ENCODE data around the gene DAD1.
A peak's percentile ranks its signal among the peaks of the same experiment; 100 is the strongest.
"Not testable (repeated sequence)": the region's sequence is repeated elsewhere in the genome, so short reads cannot be mapped to it uniquely, and the experiment has no call there.

Gene DAD1

GRCh38 chr14:22566845-22567244, 22.2 kb downstream of the DAD1 start:
- no peak for DNase-seq

DNA sequence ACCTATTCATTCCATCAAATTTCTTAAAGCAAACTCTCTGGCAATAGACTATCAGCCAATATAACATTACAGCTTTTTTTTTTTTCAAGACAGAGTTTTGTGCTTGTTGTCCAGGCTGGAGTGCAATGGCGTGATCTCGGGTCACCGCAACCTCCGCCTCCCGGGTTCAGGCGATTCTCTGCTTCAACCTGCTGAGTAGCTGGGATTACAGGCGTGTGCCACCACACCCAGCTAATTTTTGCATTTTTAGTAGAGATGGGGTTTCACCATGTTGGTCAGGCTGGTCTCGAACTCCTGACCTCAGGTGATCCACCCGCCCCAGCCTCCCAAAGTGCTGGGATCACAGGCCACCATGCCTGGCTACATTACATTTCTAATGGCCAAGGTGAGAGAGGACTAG, 22.8 kb downstream of the DAD1 start:
- DNase-seq = not testable (repeated sequence)

DNA sequence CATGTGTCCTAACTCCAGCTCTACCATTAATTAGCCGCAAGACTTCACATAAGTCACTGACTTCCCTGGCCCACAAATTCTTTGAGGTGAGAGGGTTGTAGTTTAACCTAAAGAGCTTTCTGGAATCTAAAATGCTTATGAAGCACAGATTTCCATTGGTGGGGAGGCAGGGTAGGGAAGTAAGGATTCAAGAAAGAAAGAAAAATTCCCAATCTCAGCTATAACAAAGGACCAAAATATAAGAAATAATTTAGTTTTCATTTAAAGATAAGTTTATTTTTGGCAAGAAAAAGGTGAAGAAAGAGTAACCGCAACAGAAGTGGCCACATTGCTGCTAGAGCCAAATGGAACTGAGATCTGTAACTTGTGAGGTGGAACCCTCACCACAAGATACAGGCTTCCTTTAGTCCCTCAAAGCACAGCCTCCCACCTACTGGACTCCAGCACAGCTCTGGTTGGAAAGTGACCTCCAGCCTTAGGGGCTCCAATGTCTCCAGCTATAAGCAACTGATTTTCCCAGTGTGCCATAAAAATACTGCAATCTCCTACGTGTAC, 23.6 kb downstream of the DAD1 start:
- DNase-seq = no peak

DNA sequence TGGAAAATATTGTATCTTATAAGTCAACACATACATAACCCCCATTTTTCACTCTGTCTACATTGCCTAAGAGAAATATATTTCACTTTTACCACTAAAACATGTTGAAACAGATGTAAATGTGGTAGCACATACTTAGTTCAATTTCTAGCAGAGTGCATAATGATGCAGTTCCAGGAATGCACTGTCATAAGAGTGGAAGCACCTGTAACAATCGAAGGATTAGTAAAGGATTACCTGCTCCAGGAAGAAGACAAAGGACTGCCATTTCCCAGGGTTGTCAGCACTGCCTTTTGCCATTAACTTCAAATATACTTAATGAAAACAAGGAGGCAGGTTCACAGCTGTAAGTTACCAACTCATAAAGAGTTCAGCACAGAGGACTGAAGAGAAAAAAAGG, 24.6 kb downstream of the DAD1 start:
- no peak for DNase-seq

DNA sequence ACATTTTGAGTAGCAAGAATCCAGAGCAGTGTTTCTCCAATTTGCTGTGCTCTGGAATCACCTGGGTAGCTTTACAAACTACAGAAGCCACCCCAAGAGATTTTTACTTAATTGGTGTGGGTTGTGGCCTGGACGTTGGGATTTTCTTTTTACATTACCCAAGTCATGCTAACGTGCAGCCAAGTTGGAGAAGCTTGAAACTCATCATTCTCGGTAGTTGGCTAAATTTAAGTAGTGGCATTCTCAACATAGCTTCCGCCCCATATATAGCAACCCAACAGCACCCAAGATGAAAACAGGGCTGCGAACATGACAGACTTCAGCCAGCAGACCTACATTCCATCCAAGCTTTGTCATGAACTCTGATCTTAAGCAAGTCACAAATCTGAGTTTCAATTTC, 25.0 kb downstream of the DAD1 start:
- DNase-seq = no peak

GRCh38 chr14:22561661-22562579, 27.1 kb downstream of the DAD1 start:
- DNase-seq = no peak

GRCh38 chr14:22561366-22561660, 27.7 kb downstream of the DAD1 start:
- DNase-seq = no peak

DNA sequence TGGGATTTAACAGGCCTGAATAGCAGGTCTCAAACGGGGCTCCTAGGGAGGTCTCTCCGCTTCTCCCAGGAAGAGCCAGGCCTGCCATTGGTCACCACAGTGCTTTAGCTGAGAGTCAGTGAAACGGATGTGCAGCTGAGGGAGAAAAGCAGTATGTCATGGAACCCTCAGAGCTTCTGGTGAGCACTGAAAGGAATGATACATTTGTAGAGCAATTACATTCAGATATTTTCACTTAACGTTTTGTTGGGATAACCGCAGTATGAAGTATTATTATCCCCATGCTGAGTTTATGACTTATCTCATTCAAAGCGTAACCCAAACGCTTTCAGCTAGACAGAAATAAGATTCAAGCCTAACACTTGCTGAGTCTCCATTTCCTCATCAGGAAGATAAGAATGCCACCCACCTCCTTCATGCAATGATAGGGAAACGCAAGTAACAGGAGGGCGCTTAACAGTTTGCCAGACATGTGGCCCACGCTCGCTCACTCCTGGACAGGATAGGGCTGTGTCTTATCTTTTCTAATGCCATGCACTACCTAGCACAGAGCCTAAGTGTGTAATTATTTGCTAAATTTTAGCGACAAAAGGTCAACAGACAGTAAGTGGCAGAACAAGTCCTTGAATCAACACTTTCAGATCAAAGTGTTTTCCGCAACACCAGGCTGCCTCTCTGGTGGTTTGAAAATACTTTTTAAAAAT, 28.2 kb downstream of the DAD1 start:
- DNase-seq = peak; percentile 47

- DNase-seq = no peak
Measured at GRCh38 chr14:22559041-22559440, 30.0 kb downstream of the DAD1 start.

DNA sequence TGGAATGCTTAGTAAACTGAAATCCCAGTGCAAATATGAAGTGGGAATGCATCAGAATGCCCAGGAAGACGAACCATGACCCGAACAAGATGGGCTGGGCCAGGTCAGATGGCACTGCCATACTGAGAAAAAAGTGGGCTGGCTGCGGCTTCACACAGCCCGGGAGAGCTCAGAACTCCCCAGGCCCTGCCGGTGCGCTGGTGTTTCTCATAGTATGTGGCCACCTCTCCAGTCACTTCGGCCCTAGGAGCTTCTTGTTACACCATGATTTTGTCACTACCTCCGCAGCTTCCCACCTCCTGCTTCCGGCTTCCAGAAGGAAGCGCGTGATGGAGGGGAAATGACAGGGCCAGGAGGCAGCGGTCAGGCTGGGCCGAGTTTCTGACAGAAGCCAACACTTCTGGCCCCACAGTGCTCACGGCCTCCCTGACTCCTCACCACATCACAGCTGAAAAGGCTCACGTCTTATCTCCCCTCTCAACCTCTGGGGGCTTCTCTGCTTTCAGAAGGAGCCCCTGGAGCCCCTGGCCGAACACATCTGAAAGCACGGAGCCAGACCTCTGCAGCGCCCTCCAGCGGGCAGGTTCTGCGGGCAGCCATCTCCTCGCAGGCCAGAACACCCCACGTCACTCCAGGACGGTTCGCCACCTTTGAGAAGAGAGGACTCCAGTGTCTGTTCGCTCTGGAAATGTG, 30.7 kb downstream of the DAD1 start:
- DNase-seq = no peak

DNA sequence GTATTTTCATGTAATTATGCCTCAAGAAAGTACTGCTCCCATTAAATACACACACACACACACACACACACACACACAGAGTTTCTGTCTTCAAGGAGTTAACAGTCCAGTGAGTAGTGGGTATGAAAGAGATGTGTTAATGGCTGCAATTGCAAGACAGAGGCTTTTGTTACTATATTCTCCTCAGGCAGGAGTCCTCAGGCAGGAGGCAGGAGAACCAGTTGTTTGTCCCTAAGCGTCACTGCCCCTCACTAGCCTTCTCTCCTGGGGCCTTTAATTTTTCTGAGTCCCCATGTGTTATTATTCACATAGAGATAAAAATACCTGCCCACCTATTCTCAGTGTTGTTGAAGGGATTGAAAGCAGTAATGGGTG, 31.2 kb downstream of the DAD1 start:
- no peak for DNase-seq

GRCh38 chr14:22556990-22557623, 31.9 kb downstream of the DAD1 start:
- peak; percentile 13 for DNase-seq

GRCh38 chr14:22556021-22556989, 32.7 kb downstream of the DAD1 start:
- no peak for DNase-seq

GRCh38 chr14:22555384-22556011, 33.5 kb downstream of the DAD1 start:
- DNase-seq = no peak

DNA sequence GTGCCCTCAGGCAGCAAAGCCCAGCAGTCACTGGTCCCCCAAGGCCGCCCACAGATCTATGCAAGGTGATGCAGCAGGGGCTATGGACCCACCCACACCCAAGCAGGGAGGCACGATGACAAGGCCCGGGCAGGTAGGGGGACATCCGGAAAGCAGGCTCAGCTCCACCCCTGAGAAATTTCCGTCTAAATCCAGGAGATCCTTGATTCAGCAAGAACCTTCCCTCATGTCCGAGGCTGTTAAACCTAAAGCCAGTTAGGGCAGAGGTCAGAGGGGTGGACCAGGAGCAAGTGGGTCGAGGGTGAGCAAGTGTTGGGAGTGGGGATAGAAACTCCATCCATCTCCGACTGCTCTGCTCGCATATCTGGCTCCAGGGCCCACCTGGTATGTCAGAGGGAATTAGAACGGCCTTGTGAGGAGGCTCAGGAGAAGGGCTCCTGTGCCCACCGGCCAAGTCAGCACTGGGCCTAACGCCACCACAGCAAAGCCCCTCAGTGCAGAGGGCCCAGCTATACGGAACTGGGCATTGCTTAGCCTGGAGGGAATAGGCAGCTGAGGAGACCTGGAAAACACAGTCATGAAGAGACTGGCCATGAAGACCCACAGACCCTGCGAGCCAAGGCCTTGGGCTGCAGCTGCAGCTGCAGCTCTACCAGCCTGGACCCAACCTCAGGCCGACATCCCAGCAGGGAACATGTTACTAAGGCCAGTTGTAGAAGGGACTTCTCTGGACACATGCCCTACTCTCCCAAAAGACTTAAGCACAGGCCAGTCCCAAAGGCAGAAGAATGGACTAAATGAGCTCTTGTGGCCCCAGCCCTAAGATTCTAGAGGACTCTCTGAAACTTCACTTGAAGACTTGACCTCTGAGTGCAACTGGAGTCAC, 34.3 kb downstream of the DAD1 start:
- DNase-seq = no peak

GRCh38 chr14:22553861-22554497, 35.0 kb downstream of the DAD1 start:
- not testable (repeated sequence) for DNase-seq

- no peak for DNase-seq
Measured at GRCh38 chr14:22553445-22553844, 35.6 kb downstream of the DAD1 start.

GRCh38 chr14:22552827-22553076, 36.3 kb downstream of the DAD1 start:
- DNase-seq = no peak

- no peak for DNase-seq
Measured at GRCh38 chr14:22552001-22552826, 36.8 kb downstream of the DAD1 start.

Data from NCI-H510A (cell line).